Medulla oblongata (tissue), 1 donor: Measurements from ENCODE around the gene FOXL2NB.

Source experiments
- DNase-seq: peaks from one replicate; pipeline ENCODE4 v3.0.0-alpha.2; 2015; ENCODE audit errors: extremely low spot score

FOXL2NB gene

DNA sequence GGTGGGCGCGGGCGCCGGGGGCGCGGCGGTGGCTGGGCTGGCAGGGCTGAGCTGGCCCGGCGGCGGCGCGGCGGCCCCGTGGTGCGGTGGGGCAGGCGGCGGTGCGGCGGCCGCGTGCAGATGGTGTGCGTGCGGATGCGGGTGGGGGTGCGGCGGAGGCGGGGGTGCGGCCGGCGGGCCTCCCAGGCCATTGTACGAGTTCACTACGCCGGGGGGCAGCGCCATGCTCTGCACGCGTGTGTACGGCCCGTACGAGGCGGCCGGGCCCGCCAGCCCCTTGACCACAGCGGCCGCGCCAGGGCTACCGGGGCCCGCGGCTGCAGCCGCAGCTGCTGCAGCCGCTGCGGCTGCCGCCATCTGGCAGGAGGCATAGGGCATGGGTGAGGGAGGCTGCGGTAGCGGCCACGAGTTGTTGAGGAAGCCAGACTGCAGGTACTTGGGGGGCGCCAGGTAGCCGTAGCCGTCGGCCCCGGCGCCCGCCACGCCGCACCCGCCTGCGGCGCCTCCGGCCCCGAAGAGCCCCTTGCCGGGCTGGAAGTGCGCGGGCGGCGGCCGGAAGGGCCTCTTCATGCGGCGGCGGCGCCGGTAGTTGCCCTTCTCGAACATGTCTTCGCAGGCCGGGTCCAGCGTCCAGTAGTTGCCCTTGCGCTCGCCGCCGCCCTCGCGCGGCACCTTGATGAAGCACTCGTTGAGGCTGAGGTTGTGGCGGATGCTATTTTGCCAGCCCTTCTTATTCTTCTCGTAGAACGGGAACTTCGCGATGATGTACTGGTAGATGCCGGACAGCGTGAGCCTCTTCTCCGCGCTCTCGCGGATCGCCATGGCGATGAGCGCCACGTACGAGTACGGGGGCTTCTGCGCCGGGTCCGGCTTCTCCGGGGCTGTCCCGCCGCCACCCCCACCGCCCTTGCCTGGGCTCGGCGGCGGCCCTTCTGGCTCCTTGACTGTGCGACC is 1.0 kb upstream of the FOXL2NB start:
- DNase-seq, result no peak

DNA sequence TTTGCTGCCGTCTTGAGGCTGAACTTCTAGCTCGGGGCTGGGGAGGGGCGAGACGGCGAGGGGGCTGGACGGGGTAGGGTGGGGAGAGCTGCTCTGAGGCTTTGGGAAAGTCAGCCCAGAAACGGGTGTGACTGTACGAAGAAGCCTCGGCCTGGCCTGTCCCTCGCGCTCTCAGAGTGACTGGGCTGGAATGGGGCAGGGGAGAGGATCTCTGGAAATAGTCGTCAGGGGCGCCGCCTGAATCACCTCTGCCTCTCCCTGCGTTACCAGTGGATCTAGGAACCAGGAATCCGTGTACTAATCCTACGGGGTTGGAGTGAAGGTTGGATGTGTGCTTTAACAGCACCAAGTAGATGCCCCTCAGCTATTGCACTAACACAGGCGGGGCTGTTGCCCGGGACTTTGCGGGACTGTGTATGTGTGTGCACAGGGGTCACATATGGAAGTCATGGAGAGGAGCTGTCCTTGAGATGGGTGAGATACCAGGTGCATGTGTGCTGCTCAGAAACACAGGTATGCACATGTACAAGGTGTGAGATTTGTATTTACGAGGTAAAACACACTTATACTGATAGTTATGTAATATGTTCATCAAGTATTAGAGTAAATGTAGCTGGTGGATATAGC is 591 bp downstream of the FOXL2NB start:
- no peak for DNase-seq

DNA sequence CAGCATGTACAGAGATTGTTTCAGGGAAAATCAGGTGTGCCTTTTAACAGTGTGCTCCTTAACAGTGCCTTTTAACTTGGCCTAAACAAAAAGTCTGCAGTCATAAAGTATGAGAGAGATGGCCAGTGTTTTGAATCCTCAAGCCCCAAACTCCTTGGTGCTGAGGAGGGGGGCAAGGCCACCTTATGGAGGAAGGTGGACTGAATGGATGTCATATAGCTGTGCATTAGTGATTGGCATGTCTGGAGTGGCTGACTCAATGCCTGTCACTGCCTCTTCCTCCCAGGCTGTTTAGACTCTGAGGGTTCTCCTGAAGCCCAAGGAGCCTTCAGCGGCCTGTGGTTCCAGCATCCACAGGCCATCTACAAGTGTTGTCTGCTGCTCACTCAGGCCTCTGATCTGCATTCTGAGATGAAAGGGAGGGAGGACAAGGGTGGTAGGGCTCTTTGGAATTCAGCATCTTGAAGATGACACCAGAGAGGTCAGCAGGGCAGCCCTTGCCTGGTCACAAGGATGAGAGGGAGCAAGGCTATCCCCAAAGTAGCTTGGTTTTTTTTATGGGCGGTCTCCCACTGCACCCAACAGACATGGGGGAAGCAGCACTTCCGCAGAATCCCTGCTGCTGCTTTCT is 1.5 kb downstream of the FOXL2NB start:
- no peak for DNase-seq

DNA sequence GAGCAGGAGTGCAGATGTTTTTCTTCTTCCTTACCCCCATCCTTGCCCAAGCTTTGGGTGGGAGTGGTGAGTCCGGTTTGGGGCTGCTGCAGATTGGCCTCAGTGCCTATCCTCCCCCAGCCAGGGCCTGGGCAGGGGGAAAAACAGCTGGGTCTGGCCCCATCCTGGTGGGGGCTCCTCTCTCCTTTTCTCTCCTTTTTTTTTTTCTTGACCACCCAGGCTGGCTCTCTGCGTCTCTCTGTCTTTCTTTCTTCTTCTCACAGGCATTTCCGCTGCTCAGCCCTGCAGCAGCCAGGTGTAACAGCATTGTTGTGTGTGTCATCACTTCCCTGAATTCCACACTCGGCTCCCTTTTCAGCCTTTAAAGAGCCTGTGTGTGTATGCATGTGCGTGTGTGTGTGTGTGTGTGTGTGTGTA is 2.0 kb downstream of the FOXL2NB start:
- DNase-seq, result no peak

DNA sequence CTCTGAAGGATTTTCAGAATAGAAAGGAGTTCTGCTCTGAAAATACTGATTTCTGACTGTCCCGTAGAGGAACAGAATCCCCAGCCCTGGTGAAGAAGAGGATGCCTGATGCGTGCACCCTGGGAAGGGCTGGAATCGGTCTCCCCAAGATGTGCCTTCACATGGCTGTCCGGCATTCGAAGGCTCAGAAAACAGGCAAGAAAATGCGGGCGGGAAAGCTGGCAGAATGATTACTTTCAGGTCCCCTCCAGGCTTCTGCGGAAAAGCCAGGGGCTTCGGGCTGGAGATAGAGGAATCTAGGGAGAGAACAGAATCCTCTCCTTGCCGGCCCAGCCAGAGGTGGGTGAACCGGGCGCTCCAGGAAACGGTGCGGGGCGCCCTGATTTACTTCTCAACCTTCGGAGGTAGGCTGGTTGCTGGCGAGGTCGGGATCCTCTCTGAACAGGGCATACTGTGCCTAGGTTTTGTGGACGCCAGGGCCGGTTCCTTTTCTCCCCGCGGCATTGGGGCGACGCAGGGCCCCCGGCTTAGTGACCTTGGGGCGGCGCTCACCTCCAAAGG is 2.5 kb downstream of the FOXL2NB start:
- no peak for DNase-seq

DNA sequence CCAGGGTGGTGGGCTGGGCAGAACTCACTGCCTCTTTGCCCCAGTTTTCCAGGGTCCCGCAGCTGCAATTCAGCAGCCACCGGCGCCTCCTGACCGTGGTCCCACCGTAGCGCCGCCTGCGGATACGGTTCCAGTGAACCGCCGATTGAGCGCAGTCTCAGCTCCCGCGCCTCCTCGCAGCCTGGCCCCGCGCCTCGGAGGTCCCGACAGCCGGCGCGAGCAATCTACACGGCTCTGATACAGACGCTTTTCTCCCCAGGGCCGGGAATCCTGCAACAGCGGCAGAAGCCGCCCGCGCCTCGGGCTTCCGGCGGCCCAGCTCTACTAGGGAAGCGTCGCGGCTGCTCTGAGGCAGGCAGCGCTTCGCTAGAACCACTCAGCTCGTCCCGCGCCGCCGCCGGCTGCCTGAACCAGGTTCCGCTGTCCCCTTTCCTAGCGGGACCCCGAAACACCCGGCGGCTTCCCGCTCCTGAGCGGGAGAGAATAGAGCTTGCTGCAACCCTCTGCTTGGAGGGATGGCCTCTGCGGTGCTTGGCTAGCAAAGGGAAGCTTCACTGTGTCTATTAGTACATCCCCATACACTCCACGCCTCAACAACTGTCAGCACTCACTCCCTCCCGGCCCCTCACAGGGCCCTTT is 3.1 kb downstream of the FOXL2NB start:
- DNase-seq, result no peak

DNA sequence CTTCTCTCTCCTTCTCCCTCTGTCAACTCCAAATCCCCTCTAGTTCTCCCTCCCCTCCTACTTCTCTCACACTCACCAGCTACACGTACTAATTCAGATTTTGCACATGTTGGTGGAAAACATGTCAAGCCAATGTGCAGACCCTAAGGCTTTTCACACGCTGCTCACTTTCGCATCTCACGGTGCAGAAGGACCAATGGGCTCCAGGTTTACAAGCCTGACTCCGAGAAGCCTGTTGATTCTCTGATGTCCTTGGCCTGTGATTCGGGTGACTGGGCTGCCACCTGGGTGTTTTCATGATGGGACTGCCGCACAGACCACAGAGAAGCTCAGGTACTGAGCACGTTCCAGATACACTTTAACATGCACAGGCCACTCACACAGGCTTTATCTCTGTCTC is 3.7 kb downstream of the FOXL2NB start:
- no peak for DNase-seq

DNA sequence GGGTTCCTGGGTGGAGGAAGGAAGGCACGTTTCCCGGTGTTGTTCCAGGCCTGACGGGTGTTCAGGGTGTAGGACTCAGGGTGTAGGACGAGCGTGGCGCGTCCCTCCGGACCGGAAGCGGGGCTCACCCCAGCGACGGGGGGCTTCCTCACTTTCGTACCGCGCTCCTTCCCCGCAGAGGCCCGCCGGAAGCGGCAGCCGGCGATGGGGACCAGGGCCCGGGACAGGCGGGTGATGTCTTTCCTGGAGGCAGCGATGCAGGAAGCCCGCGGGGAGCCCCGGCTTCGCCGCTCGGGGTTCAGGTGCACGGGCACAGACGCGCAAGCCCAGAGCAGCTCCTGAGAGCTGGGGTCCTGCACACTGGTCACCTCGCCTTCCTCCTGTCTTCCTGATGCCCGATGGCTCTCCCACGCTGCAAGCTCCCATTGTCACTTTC is 13.4 kb downstream of the FOXL2NB start:
- DNase-seq, result no peak

DNA sequence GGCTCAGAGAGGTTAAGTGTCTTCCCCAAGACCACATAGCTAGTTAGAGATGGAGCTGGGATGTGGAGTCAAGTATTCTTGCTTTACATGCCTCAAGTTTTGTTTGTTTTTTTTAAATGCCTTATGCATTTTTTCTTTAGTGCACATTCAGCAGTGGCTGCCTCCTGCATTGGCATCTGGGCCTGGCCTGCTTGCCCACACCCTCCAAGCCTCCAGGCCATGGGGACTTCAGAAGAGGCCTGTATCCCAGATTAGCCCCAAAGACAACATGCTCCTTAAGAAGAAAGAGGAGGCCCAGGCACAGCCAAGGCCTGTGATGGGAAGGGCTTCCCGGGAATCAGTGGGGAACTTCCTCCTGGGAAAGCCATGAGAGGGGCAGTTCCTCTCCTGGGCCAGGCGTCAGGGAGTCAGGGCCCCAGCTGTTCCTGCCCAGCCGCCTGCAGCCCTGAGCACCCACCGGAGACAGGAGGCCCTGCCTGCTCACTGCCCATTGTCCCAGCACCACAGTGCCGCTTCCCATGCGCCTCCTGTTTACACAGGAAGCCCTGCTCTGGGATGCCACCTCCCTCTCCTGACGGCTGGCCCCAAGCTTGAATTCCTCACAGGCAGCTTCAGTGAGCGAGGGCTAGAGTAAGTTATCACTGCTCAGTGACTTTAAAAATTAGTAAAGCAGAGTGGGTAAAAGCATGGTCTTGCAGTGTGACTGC is 16.0 kb downstream of the FOXL2NB start:
- no peak for DNase-seq

DNA sequence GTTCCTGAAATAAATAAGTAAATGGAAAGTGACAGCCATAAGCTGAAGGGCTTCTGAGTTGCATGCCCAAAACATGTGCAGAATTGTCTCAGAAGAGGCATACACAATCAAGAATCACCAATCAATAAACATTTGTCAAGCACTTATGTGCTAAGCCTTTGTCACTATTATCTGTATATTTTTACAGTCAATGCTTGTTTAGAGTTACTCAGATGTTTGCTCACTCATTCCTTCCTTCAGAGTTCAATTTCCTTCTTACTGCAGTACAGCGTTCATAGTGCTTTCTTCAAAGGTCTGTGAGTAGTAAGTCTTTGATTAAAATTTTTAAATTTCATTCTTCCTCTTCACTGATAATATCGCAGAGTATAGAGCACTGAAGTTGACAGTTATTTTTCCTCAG is 17.2 kb downstream of the FOXL2NB start:
- DNase-seq, result no peak

DNA sequence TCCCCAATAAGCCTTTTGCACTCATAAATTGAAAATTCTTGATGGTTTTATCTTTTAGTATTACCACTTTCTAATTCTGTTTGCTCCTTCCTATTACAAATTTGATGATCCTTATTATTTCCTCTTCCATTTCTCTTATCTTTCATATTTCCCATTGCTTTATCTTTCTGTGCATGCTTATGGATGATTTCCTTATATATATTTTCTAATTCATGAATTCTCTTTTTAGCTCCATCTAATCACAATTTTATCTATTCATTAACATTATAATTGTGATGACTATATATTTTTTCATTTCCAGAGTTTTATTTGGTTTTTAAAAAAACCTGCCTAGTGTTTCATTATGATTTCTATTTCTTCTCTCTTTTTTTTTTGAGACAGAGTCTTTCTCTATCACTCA is 17.9 kb downstream of the FOXL2NB start:
- DNase-seq, result no peak

DNA sequence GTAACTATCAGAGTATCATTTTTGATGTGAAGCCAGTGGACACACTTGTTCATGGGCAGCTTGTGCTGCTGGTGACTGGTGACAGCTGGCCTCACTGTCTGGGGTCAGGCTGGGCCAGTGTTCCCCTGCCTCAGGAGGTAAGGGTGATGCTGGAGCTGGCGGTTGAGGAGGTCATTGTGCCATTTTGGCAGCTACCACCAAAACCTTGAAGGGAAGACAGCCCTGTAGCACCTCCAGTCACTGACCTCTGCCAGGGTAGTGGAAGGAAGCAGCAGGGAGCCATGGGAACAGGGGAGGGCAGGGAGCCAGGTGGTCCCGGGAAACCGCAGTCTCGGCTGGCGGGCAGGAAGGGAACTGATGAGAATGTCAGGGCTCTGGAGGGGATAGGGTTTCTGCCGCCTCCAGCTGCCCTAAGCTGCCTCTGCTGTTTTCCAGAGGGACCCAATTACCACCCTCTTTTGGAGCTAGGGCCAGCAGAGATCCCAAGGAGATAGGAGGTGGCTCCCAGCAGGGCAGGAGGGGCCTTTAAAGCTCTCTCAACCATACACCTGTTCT is 24.8 kb downstream of the FOXL2NB start:
- no peak for DNase-seq

DNA sequence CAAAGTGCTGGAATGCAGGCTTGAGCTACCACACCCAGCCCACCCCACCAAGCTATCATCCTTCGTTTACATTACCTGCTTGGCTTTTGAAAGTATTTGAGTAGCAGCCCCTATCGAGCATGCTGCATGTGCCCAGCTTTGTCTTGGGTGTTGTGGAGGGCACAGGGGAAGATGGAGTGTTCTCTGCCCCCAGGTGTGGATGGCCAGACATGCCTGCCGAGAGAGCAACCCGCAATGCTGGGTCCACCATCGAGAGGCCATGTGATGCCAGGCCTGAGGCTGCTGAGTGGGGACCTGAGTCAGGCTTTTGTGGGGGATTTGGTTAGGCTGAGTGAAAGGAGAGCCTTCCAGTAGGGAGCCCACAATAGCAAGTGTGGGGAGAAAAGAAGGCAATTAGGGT is 25.9 kb downstream of the FOXL2NB start:
- DNase-seq, result no peak

DNA sequence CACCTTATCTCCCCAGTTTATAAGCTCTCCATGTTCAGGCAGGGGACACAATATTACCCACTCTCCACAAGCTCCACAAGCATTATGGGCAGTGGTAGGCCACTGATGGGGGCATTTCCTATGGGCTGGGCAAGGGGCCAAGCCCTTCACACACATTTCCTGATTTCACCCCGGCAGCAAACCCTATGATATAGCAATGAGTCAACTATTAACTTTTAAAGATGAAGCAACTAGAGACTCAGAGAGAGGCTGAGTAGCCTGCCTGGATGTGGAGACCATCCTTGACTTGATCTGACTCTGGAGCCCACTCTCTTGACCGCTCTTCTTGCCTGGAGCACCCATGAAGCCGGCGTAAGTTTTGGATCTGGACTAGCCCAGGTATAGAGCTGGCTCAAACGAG is 27.4 kb downstream of the FOXL2NB start:
- DNase-seq, result no peak

DNA sequence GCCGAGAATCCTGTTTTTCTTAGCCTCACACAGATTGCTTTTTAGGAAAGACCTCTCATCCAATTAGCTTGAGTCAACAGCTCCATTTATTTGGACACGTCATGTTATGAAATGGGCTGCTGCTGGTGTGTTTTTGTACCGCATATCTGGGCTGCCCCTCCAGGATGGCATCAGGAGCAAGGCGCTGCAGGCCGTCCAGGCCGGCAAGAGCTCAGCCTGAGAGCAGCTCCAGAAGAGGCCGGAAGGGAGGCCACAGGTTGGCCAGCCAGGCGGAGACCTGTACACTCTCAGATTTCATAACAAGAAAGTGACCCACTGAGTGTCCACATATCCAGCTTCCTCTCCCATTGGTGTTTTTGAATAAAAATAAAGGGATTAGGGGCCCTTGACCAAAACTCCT is 28.3 kb downstream of the FOXL2NB start:
- no peak for DNase-seq

DNA sequence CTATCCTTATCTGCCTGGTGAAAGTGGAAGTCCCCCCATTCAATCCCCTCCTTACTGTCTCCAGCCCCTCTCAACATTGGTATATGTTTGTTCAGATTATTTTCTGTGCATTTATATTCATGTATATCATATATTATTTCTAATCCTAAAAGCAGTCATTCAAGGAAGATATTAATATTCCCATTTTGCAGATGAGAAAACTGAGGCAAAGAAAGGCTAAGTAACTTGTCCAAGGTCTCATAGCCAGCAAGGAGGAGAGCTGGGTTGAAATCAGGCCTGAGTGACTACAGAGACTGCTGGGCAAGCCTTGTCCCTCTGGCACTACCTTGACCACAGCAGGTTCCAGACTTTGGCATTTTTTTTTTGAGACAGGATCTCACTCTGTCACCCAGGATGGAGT is 29.0 kb downstream of the FOXL2NB start:
- DNase-seq, result no peak

DNA sequence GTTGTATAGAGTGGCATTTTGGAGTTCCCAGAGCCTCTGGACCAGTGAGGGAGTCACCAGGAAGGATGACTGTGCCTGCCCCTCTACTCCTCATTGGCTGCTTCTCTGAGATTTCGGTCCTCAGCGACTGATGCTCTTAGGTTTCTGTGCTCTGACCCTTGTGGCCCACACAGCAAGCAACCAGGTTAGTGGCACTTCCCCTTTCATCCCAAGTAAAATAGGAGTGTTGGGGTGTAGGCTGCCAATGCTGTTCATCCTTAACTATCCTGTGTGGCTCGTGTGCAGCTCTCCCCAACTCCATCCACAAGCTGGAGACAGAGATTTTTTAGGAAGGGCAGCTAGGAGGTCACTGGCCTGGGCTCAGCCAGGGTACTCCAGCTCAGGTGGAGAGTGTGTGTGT is 37.8 kb downstream of the FOXL2NB start:
- no peak for DNase-seq

DNA sequence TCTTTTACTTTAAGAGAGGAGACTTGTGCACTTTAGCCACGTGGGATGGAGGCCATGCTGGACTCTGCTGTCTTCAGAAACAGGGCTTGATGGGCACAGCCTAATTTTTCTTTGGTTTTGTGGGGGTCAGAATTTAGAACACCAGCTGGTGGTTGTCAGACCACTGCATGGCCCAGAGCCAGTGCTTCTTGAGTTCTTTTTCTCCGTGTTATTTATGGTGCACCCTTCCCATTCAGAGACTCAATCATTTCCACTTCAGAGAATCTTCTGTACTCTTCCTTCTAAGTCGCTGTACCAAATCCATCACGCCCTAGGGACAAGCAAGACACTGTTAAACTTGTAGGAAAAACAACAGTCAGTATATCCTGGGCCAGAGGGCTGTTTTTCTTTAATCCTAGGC is 38.9 kb downstream of the FOXL2NB start:
- no peak for DNase-seq

DNA sequence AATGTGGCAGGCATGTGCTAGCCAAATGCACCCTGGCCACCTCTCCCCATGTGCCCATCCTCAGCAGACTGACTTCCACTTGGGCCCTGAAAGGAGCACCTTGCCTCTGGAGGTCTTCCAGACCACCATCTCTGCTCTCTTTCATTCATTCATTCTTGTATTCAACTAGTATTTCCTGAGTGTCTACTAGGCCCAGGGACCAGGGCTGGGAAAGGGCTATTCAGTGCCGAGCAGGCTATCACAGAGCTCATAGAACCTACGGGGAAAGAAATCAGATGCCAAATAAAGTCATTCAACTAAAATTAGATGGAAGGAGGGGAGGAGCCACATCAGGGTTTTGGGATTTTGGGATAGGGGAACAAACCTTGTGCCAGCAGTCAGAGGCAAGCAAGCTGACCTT is 40.2 kb downstream of the FOXL2NB start:
- DNase-seq, result no peak

DNA sequence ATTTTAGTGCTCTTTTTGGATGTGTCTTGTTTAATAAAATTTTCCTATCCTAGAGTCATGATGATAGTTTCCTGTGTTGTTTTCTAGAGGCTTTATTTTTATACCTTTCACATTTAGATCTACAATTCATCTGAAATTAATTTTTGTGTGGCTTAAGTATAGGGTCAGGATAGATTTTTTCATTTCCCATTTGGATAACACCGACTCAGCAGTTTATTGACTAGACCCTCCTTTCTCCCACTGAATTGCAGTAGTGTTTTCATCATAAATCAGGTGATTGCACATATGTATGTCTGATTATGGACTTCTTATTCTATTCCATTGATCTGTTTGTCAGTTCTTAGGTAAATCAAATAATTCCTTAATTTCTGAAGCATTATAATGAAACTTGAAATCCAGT is 48.7 kb downstream of the FOXL2NB start:
- no peak for DNase-seq
